Mammary epithelial cell (primary cell): Measurements from ENCODE around the gene FGD6.

Source experiments
- CTCF ChIP-seq, 2 donors: IDR thresholded peaks in 1 of 2; conservative IDR thresholded peaks in 1 of 2; 2 replicates each; pipeline ENCODE4 v1.5.1; 2011 to 2012; ENCODE audit warnings: inconsistent platforms in 2 of 2, low read length in 2 of 2, mild to moderate bottlenecking in 2 of 2, control low read depth in 1 of 2, low read depth in 1 of 2; ENCODE audit not compliant: insufficient read depth in 1 of 2; ENCODE audit errors: extremely low read depth in 1 of 2
- EZH2 ChIP-seq: IDR thresholded peaks from 2 replicates; pipeline ENCODE4 v1.6.1; 2012; ENCODE audit warnings: low read length, inconsistent platforms, borderline replicate concordance

DNA sequence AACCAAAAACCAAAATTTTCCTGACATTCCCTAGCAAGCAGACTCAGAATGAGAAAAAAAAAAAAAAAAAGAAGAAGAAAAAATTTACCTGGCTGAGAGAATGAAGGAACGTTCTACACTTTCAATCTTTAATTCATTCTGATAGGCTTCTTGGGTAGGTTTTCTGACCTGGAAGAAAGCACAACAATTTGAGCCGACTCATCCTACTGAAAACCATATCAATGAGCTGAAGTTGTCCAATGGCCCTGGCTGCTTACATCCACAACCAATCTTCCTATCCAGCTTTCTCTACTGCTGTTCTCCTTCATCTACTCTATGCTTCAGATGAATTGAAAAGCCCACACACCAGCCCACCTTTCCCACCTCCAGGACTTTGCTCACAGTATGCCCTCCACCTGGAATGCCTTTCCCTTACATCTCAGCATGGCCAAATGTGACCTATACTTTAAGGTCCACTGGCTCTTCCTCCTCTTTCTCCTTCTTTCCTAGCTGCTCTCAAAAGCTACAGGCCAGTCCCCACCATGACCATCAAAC, 112.3 kb downstream of the FGD6 start:
- TF ChIP-seq CTCF (conservative IDR thresholded peaks at IDR 0.05 in 1 of 2, IDR thresholded peaks at IDR 0.05 in 1 of 2; ENCODE audit: extremely low read depth in 1 of 2, insufficient read depth in 1 of 2, low read depth in 1 of 2, low read length in 2 of 2) (no peak), EZH2 (no peak)
